Endothelial cell of umbilical vein (primary cell): Measurements from ENCODE around the gene SCG3.

Source experiments
- POLR2AphosphoS5 ChIP-seq: IDR thresholded peaks from 2 replicates; pipeline ENCODE4 v1.6.1; 2012; ENCODE audit warnings: low read depth, mild to moderate bottlenecking, control low read depth, low read length, moderate library complexity; ENCODE audit not compliant: insufficient read depth
- TF ChIP-seq, protein P1 (sequence below), 2 donors: IDR thresholded peaks; 1 replicate in 1 of 2; 2 replicates in 1 of 2; pipeline ENCODE4 v1.5.1; 2011; ENCODE audit warnings: low read length in 2 of 2, mild to moderate bottlenecking in 2 of 2, moderate library complexity in 2 of 2, control low read depth in 1 of 2, inconsistent platforms in 1 of 2, low read depth in 1 of 2; ENCODE audit not compliant: insufficient read depth in 1 of 2; ENCODE audit errors: extremely low read depth in 1 of 2

DNA sequence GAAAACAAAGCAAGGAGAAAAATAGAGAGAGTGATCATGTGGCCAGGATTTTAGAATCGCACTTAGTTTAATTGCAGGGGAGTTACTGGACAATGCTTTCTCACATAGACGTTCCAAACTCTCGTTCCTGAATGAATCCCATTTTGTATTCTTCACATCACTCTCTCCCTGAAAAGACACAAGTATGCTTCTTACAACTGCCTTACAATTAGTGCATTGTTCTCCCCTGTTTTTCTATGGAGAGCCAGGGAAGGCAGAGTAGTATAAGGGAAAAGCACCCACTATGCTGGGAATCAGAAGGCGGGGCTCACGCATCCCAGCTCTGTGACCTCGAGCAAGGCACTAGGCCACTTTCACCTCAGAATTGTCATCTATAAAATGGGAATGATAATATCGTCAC is 84.4 kb downstream of the SCG3 start:
- TF ChIP-seq, protein P1, sequence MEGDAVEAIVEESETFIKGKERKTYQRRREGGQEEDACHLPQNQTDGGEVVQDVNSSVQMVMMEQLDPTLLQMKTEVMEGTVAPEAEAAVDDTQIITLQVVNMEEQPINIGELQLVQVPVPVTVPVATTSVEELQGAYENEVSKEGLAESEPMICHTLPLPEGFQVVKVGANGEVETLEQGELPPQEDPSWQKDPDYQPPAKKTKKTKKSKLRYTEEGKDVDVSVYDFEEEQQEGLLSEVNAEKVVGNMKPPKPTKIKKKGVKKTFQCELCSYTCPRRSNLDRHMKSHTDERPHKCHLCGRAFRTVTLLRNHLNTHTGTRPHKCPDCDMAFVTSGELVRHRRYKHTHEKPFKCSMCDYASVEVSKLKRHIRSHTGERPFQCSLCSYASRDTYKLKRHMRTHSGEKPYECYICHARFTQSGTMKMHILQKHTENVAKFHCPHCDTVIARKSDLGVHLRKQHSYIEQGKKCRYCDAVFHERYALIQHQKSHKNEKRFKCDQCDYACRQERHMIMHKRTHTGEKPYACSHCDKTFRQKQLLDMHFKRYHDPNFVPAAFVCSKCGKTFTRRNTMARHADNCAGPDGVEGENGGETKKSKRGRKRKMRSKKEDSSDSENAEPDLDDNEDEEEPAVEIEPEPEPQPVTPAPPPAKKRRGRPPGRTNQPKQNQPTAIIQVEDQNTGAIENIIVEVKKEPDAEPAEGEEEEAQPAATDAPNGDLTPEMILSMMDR (IDR thresholded peaks at IDR 0.05; ENCODE audit: extremely low read depth in 1 of 2, insufficient read depth in 1 of 2, low read depth in 1 of 2, low read length in 2 of 2): no peak
- no peak for TF ChIP-seq POLR2AphosphoS5
